ENCODE data around the gene HEXB. TPM values are rescaled to one million over a fixed set of nuclear protein-coding genes. Genes with fewer than 3 reads are reported as not detected.
"Not testable (repeated sequence)": the region's sequence is repeated elsewhere in the genome, so short reads cannot be mapped to it uniquely, and the experiment has no call there.

Gene HEXB
- total RNA-seq, 1 donor from 2014 or later = 103 TPM

DNA sequence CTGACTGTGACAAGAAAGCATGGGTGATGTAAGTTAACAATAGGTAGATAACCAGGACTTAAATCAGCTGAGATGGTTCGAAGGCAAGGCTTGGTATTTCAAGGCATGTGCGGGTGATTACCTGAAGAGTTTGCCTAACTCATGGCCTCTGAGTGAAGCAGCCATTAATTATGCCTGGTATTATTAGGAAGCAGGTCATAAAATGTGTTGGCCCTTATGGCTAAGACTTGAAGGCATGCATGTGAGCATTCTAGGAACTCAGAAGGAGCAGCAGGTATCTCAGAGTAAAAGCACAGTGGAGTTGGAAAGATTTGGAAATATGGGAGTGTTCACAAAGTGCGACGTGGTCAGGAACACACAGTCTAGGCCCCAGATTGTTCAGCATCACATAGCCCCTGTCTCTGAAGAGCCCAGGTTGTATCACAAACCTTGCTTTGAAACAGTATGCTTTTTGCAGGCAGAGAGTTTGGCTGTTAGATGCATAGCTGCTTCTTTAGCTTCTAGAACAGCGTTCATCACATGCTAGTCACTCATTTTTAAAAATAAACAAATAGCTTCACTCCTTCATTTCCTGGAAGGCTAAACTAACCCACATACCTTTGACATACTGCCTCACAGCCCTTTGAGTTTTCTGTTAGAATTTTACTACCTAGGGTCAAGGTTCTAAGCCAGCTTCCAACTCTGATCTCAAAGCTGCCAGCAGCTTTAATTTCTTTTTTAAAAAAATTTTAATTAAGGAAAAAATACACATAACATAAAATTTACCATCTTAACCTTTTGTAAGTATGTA, 2.1 kb downstream of the HEXB start:
- ATAC-seq (no peak), DNase-seq (ENCODE audit: low spot score) (no peak)
- intact Hi-C loops (cut with DNase I) = no loop called here

DNA sequence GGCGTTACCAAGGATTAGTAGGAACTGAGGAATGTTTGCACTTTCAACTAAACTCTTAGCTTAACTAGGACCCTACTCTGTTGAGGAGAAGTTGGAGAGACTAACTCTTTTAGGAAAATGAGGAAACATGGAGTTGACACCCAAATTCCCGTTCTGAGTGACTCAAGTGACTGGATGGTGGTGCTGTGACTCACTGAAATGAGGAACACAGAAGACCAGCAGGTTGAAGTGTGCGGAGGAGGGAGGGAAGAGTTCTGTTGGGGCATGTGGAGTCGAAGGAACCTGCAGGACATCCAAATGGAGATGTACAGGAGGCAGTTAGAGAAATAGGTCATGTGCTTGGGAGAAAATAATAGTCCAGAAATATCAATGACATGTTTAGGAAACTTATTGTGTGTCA, 8.2 kb downstream of the HEXB start:
- DNase-seq (ENCODE audit: low spot score) (no peak), ATAC-seq (no peak)
- intact Hi-C loops (cut with DNase I) = no loop called here

DNA sequence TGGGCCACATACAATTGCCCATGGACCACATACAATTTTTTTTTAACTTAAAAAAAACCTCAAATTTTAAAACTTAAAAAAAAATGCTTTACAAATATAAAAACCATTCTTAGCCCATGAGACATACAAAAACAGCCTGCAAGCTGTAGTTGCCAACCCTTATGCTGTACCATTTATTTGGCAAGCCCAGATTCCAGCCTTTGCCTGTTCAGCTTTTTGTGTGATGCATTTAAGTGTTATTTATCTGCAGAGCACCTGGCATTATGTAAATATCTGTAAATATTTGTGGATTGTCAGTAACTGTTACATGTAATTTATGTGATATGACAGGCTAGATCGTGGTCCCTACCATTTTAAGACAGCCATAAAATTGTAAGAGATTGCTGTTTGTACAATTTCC, 32.6 kb downstream of the HEXB start:
- ATAC-seq = no peak
- intact Hi-C loops (cut with DNase I) = no loop called here
- no peak for DNase-seq (ENCODE audit: low spot score)

DNA sequence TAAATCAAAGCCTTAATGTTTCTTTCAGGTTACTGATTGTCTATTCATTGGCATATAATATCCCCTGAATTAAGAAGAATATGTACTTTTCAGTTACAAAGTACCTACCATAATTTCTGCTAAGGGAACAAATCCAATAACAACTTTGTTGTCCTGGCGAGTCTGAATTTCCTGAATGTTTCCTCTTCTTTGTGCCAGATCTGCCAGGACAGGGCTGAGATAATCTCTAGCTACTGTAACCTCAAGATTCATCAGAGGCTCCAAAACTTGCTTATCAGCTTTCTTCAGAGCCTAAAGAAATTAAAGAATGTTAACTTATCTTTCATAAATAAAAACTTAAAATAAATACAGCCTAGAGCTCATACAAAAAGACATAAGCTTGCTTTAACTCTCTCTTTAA, 37.2 kb downstream of the HEXB start:
- DNase-seq (ENCODE audit: low spot score) (no peak), ATAC-seq (no peak)
- intact Hi-C loops (cut with DNase I) = no loop called here

- ATAC-seq (no peak), DNase-seq (ENCODE audit: low spot score) (no peak)
- intact Hi-C loops (cut with DNase I) = no loop called here
These were observed 40.3 kb downstream of the HEXB start for GRCh38 chr5:74725331-74725730.

GRCh38 chr5:74736759-74737158, 51.7 kb downstream of the HEXB start:
- ATAC-seq = no peak
- no peak for DNase-seq (ENCODE audit: low spot score)
- intact Hi-C loops (cut with DNase I) = no loop called here

- DNase-seq (ENCODE audit: low spot score) (no peak), ATAC-seq (no peak)
- intact Hi-C loops (cut with DNase I) = no loop called here
These were observed 53.4 kb downstream of the HEXB start for GRCh38 chr5:74738406-74738805.

GRCh38 chr5:74748742-74749141, 63.7 kb downstream of the HEXB start:
- ATAC-seq; intact Hi-C loops (cut with DNase I); DNase-seq (ENCODE audit: low spot score): not testable (repeated sequence)

DNA sequence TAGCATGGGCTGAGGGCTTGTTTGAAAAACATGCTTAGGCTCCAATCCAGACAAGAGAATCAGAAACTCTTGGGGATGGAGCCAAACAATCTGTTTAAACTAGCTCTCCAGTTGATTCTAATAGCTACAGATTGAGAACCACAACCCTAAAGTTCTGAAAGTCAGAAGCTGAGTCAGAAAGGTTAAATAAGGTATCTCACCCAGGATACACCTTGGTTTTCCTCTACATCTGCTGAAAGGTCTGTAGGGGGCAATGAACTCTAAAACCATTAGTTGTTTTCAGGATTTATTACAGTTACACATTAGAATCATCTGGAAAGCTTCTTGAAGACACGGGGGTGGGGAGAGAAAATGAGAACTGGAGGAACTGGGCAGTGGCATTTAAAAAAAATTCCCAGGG, 76.2 kb downstream of the HEXB start:
- intact Hi-C loops (cut with DNase I) = no loop called here
- DNase-seq (ENCODE audit: low spot score) = no peak
- no peak for ATAC-seq

DNA sequence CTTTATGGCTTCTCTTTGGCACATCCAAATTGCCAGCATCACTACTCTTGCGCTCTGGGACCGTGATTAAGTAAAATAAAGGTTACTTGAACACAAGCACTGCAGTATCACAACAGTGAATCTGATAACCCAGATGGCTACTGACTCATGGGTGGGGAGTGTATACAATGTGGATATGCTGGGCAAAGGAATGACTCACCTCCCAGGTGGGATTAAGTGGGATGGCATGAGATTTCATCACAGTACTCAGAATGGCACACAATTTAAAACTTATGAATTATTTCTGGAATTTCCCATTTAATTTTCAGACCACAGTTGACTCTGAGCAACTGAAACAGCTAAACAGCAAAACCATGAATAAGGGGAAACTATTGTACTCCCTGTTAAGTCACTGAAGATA, 77.6 kb downstream of the HEXB start:
- intact Hi-C loops (cut with DNase I) = no loop called here
- ATAC-seq = no peak
- DNase-seq (ENCODE audit: low spot score) = no peak

DNA sequence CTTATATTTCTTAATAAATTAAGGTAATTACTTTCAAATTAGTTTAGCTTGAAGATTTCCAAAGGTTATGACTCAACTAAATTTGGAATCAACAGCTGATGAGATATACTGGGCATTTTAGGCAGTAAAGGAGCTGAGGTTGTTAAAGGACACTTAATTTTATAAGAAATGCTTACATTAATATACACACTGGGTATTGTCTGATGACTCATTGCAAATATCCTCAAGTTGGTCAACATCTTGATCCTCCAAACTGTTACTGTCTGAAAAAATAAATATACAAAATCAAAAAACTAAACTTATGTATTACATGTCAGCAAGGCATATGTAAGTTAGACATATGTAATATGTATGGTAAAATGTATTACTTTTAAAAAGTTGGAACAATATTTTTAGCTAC, 78.5 kb downstream of the HEXB start:
- DNase-seq (ENCODE audit: low spot score) (no peak), ATAC-seq (no peak)
- intact Hi-C loops (cut with DNase I) = no loop called here

DNA sequence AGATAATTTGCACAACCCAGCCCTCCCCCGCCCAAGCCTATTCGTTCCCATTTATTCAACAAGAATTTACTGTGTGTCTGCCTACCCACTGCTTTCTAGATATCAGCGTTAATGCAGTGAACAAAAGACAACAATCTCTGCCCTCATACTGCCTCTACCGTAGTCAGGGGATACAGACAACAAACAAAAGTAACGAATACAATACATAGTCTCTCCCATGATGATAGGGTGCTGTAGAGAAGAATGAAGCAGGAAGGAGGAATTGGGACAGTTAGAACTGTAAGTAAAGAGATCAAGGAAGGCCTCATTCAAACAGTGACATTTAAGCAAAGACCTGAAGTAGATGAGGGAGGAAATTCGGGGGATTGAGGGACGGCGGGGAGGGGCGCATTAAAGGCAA, 80.2 kb downstream of the HEXB start:
- no peak for ATAC-seq
- intact Hi-C loops (cut with DNase I) = no loop called here
- no peak for DNase-seq (ENCODE audit: low spot score)

- DNase-seq (ENCODE audit: low spot score) (no peak), ATAC-seq (no peak)
- intact Hi-C loops (cut with DNase I) = no loop called here
These were observed 80.9 kb downstream of the HEXB start for GRCh38 chr5:74765929-74766328.

GRCh38 chr5:74766418-74766848, 81.4 kb downstream of the HEXB start:
- ATAC-seq = peak; percentile 56
- intact Hi-C loops (cut with DNase I) = no loop called here
- no peak for DNase-seq (ENCODE audit: low spot score)

GRCh38 chr5:74766849-74767578, 82.0 kb downstream of the HEXB start, which contains the start of the genes GFM2 and NSA2:
GFM2 (minus strand) TSS chr5:74767117; CDS start chr5:74763742, 3,375 bp downstream.
NSA2 (plus strand) TSS chr5:74767249; CDS start chr5:74767361, 112 bp downstream.
- DNase-seq (ENCODE audit: low spot score) = peak; percentile 95
- peak; percentile 99 for ATAC-seq
- intact Hi-C loops (cut with DNase I) = no loop called here

- intact Hi-C loops (cut with DNase I) = no loop called here
- ATAC-seq = no peak
These were observed 82.5 kb downstream of the HEXB start for GRCh38 chr5:74767579-74767913.

More at GRCh38 chr5:74767579-74767913, 82.5 kb downstream of the HEXB start:
- no peak for DNase-seq (ENCODE audit: low spot score)

Other genes starting within 250 kb of the HEXB start
- 6.6 TPM for gene ENC1, start 44.5 kb upstream of the HEXB start, total RNA-seq
- 21.1 TPM for gene GFM2, start 81.9 kb downstream of the HEXB start, total RNA-seq
- gene NSA2, start 82.0 kb downstream of the HEXB start, total RNA-seq = 48.5 TPM
- gene FAM169A, start 181.2 kb downstream of the HEXB start, total RNA-seq = 11.4 TPM

All from sciatic nerve (tissue), 2 donors.